Ishikawa (cell line): Measurements from ENCODE around the gene ABLIM2.

Experiments
- CEBPB ChIP-seq: IDR thresholded peaks from 2 replicates; pipeline ENCODE4 v1.6.1; 2012
- CREB1 ChIP-seq: IDR thresholded peaks from 2 replicates; pipeline ENCODE4 v1.6.1; 2012; ENCODE audit warnings: low read depth
- EGR1 ChIP-seq: IDR thresholded peaks from 2 replicates; pipeline ENCODE4 v1.6.1; 2012
- EP300 ChIP-seq: IDR thresholded peaks from 2 replicates; pipeline ENCODE4 v1.6.1; 2012; ENCODE audit warnings: borderline replicate concordance
- FOXM1 ChIP-seq: IDR thresholded peaks from 2 replicates; pipeline ENCODE4 v1.6.1; 2012; ENCODE audit warnings: low read depth, borderline replicate concordance
- NFIC ChIP-seq: IDR thresholded peaks from 2 replicates; pipeline ENCODE4 v1.6.1; 2012
- RAD21 ChIP-seq: IDR thresholded peaks from 2 replicates; pipeline ENCODE4 v1.6.1; 2012; ENCODE audit warnings: low read depth
- TAF1 ChIP-seq: IDR thresholded peaks from 2 replicates; pipeline ENCODE4 v1.6.1; 2012; ENCODE audit warnings: low read depth, mild to moderate bottlenecking
- TCF12 ChIP-seq: IDR thresholded peaks from 2 replicates; pipeline ENCODE4 v1.6.1; 2012; ENCODE audit warnings: low read depth
- TEAD4 ChIP-seq: IDR thresholded peaks from 2 replicates; pipeline ENCODE4 v1.6.1; 2012
- YY1 ChIP-seq: IDR thresholded peaks from 2 replicates; pipeline ENCODE4 v1.6.1; 2012; ENCODE audit warnings: low read depth
- ZBTB7A ChIP-seq: IDR thresholded peaks from 2 replicates; pipeline ENCODE4 v1.6.1; 2012; ENCODE audit warnings: low read depth
- TF ChIP-seq, protein P1 (sequence below): IDR thresholded peaks from 2 replicates; pipeline ENCODE4 v1.6.1; 2012; ENCODE audit warnings: low read depth, mild to moderate bottlenecking
- TF ChIP-seq, protein P2 (sequence below): IDR thresholded peaks from 2 replicates; pipeline ENCODE4 v1.6.1; 2012
- TF ChIP-seq, protein P3 (sequence below): IDR thresholded peaks from 2 replicates; pipeline ENCODE4 v1.6.1; 2012

The ABLIM2 gene

DNA sequence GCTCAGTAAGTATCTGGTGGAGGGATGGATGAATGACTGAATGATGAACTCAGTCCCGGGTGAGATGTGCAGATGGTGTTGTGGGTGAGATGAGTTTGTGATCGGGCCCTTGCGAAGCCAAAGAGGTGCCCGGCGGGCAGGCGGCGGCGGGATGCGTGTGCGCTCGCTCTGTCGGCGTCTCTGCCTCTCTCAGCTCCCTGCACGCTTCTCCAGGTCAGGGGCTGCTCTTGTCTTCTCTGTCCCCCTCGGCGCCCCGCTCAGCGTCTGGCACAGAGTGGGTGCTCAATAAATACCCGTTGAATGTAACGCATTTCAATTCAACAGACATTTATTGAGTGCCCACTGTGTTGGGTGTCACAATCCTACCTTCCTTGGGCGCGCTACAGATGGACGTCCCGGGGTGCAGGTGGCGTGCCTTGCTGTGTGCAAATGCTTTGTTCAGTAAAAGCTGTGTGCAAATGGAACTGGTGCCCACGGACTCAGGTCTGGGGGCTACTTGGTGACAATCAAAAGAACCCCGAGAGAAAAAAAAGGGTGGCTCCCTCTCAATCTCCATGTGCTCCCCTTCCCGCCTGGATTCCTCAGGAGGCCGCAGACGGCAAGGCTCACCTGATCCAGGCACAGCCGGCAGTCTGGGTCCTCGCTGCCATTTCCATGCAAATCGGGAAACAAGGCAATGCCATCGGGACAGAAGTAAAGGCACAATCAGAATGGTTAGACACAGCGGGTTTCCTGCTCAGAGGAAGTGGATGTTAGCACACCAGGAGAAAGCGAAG is 153.4 kb downstream of the ABLIM2 start:
- TF ChIP-seq TEAD4: no peak
- TF ChIP-seq FOXM1: no peak
- no peak for TF ChIP-seq TAF1
- TF ChIP-seq YY1: no peak
- TF ChIP-seq, protein P1, sequence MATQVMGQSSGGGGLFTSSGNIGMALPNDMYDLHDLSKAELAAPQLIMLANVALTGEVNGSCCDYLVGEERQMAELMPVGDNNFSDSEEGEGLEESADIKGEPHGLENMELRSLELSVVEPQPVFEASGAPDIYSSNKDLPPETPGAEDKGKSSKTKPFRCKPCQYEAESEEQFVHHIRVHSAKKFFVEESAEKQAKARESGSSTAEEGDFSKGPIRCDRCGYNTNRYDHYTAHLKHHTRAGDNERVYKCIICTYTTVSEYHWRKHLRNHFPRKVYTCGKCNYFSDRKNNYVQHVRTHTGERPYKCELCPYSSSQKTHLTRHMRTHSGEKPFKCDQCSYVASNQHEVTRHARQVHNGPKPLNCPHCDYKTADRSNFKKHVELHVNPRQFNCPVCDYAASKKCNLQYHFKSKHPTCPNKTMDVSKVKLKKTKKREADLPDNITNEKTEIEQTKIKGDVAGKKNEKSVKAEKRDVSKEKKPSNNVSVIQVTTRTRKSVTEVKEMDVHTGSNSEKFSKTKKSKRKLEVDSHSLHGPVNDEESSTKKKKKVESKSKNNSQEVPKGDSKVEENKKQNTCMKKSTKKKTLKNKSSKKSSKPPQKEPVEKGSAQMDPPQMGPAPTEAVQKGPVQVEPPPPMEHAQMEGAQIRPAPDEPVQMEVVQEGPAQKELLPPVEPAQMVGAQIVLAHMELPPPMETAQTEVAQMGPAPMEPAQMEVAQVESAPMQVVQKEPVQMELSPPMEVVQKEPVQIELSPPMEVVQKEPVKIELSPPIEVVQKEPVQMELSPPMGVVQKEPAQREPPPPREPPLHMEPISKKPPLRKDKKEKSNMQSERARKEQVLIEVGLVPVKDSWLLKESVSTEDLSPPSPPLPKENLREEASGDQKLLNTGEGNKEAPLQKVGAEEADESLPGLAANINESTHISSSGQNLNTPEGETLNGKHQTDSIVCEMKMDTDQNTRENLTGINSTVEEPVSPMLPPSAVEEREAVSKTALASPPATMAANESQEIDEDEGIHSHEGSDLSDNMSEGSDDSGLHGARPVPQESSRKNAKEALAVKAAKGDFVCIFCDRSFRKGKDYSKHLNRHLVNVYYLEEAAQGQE: no peak
- no peak for TF ChIP-seq CREB1
- no peak for TF ChIP-seq EGR1
- TF ChIP-seq EP300: no peak
- no peak for TF ChIP-seq ZBTB7A
- TF ChIP-seq RAD21: no peak
- TF ChIP-seq, protein P2, sequence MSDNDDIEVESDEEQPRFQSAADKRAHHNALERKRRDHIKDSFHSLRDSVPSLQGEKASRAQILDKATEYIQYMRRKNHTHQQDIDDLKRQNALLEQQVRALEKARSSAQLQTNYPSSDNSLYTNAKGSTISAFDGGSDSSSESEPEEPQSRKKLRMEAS: no peak
- no peak for TF ChIP-seq CEBPB
- TF ChIP-seq NFIC: no peak
- TF ChIP-seq TCF12: no peak
- TF ChIP-seq, protein P3, sequence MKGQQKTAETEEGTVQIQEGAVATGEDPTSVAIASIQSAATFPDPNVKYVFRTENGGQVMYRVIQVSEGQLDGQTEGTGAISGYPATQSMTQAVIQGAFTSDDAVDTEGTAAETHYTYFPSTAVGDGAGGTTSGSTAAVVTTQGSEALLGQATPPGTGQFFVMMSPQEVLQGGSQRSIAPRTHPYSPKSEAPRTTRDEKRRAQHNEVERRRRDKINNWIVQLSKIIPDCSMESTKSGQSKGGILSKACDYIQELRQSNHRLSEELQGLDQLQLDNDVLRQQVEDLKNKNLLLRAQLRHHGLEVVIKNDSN: no peak

DNA sequence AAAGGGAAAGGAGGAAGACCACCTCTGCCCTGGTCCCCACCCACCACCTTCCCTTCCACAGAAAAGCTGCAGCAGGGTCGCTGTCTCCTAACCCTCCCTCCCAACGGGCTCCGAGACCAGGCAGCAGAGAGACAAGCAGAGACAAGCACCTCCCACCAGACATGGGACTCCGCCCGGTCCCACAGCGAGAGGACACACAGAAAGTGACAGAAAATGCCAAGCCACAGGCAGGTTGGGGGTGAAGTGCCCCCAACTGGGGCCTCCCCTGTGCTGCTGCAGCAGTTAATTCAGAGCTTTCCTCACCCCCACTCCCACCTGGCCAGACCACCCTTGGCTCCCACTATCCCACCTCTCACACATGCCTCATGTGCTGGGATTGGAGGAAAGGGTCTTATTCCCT is 154.5 kb downstream of the ABLIM2 start:
- no peak for TF ChIP-seq TAF1
- TF ChIP-seq ZBTB7A: no peak
- TF ChIP-seq FOXM1: no peak
- TF ChIP-seq YY1: no peak
- TF ChIP-seq CEBPB: no peak
- no peak for TF ChIP-seq EGR1
- TF ChIP-seq, protein P1: no peak
- TF ChIP-seq, protein P3: no peak
- TF ChIP-seq, protein P2: no peak
- TF ChIP-seq TCF12: no peak

DNA sequence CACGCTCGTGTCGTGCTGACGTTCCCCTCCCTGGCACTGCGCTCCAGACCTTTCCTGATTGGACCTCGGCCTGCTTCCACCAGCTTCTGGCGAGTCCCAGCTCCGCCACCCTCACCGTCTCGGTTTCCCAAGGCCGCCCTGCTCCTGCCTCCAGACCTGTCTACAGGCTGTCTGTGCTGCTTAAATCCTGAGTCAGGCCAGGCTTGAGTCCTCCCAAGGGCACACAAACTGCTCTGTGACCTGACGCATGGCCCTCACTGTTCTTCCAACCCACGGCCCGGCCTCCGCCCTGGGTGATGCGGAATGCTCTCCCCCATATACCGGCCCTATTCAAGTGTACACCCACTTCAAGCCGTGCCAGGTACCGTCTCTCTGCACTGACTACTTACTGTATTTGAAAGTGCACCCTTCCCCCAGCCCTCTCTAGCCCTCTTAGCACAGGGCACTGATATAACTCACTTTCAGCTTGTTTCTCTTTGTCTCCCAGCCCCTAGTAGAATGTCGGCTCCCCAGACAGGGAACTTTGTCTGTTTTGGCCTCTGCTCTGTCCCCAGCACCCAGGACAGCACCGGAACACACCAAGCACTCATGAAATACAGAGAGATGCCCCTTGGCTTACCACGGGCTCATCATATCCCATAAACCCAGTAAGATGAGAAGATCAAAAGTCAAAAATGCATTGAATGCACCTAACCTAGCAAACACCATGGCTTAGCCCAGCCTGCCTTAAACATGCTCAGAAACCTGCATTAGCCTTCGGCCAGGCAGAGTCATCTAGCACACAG is 155.9 kb downstream of the ABLIM2 start:
- no peak for TF ChIP-seq EP300
- TF ChIP-seq TEAD4: no peak
- TF ChIP-seq, protein P3: no peak
- TF ChIP-seq, protein P1: peak; percentile 70
- no peak for TF ChIP-seq CREB1
- TF ChIP-seq CEBPB: no peak
